ENCODE data around the gene SORCS1. TPM values are rescaled to one million over a fixed set of nuclear protein-coding genes. Genes with fewer than 3 reads are reported as not detected.

The SORCS1 gene
- polyA plus RNA-seq, 3 donors, result 0.09 TPM; not detected in 2

GRCh38 chr10:106830006-106830405 is 334.5 kb downstream of the SORCS1 start:
- intact Hi-C loops (cut with micrococcal nuclease), result no loop called here
- no CpG with 5 or more reads among the region's 2 CpGs for WGBS (ENCODE audit: insufficient coverage)
- Histone ChIP-seq H3K4me2 (replicated peaks; ENCODE audit: extremely low read depth, low read length, poor library complexity, severe bottlenecking) (no peak overlapping the region), H3K4me3 (replicated peaks in 1 of 3; ENCODE audit: low read depth in 2 of 3, low read length in 3 of 3) (no peak overlapping the region), H3K36me3 (replicated peaks in 1 of 2; ENCODE audit: control insufficient read depth in 1 of 2, insufficient read depth in 2 of 2, low read length in 2 of 2) (no peaks in the 10 kb centered on the region), H2AFZ (ENCODE audit: insufficient read depth, low read depth, low read length, poor library complexity, severe bottlenecking) (no peak overlapping the region), H3K9me3 (replicated peaks in 1 of 2; ENCODE audit: control insufficient read depth in 1 of 2, insufficient read depth in 1 of 2, low read length in 2 of 2) (no peaks in the 10 kb centered on the region), H4K20me1 (ENCODE audit: insufficient read depth, low read length) (no peaks in the 10 kb centered on the region), H3K9ac (ENCODE audit: insufficient read depth, low read length, poor library complexity, severe bottlenecking) (no peak overlapping the region), H3K4me1 (ENCODE audit: control insufficient read depth in 1 of 2, insufficient read depth in 2 of 2, low read length in 2 of 2) (peaks cover 13 to 22% of the 10 kb centered on the region in 2 donors), H3K27me3 (ENCODE audit: control insufficient read depth in 2 of 2, insufficient read depth in 2 of 2, low read length in 2 of 2) (no peaks in the 10 kb centered on the region), H3K79me2 (ENCODE audit: insufficient read depth, low read length) (no peaks in the 10 kb centered on the region), H3K27ac (ENCODE audit: low read depth in 1 of 2, low read length in 2 of 2) (no peak overlapping the region)
- peak; percentile 3 to 52 (median 17) for DNase-seq
- TF ChIP-seq CTCF (IDR thresholded peaks at IDR 0.05), result no peak
- Mint-ChIP-seq H3K27me3 (ENCODE audit: low read depth in 3 of 3) (no peaks in the 10 kb centered on the region), H3K27ac (no peak overlapping the region), H3K9me3 (no peaks in the 10 kb centered on the region), H3K36me3 (no peaks in the 10 kb centered on the region), H3K4me3 (no peak overlapping the region), H3K4me1 (peaks cover 20% of the 10 kb centered on the region)

GRCh38 chr10:106826716-106827115 is 337.8 kb downstream of the SORCS1 start:
- Histone ChIP-seq H3K36me3 (replicated peaks in 1 of 2; ENCODE audit: control insufficient read depth in 1 of 2, insufficient read depth in 2 of 2, low read length in 2 of 2) (no peaks in the 10 kb centered on the region), H3K9me3 (replicated peaks in 1 of 2; ENCODE audit: control insufficient read depth in 1 of 2, insufficient read depth in 1 of 2, low read length in 2 of 2) (no peaks in the 10 kb centered on the region), H3K27ac (ENCODE audit: low read depth in 1 of 2, low read length in 2 of 2) (no peak overlapping the region), H2AFZ (ENCODE audit: insufficient read depth, low read depth, low read length, poor library complexity, severe bottlenecking) (no peak overlapping the region), H3K27me3 (ENCODE audit: control insufficient read depth in 2 of 2, insufficient read depth in 2 of 2, low read length in 2 of 2) (no peaks in the 10 kb centered on the region), H3K4me2 (replicated peaks; ENCODE audit: extremely low read depth, low read length, poor library complexity, severe bottlenecking) (no peak overlapping the region), H3K9ac (ENCODE audit: insufficient read depth, low read length, poor library complexity, severe bottlenecking) (no peak overlapping the region), H3K4me3 (replicated peaks in 1 of 3; ENCODE audit: low read depth in 2 of 3, low read length in 3 of 3) (no peak overlapping the region), H3K79me2 (ENCODE audit: insufficient read depth, low read length) (no peaks in the 10 kb centered on the region), H4K20me1 (ENCODE audit: insufficient read depth, low read length) (no peaks in the 10 kb centered on the region), H3K4me1 (ENCODE audit: control insufficient read depth in 1 of 2, insufficient read depth in 2 of 2, low read length in 2 of 2) (peaks cover 5 to 10% of the 10 kb centered on the region in 2 donors)
- DNase-seq, result no peak
- Mint-ChIP-seq H3K4me1 (peaks cover 11% of the 10 kb centered on the region), H3K27me3 (ENCODE audit: low read depth in 3 of 3) (peaks cover 0 to 2% (median 0%) of the 10 kb centered on the region in 3 donors), H3K36me3 (no peaks in the 10 kb centered on the region), H3K4me3 (no peak overlapping the region), H3K9me3 (no peaks in the 10 kb centered on the region), H3K27ac (no peak overlapping the region)
- no CpG with 5 or more reads among the region's 1 CpG for WGBS (ENCODE audit: insufficient coverage)
- intact Hi-C loops (cut with micrococcal nuclease), result no loop called here
- no peak for TF ChIP-seq CTCF (IDR thresholded peaks at IDR 0.05)

Data from CD14-positive monocyte (primary cell).